GM18517 (cell line): ENCODE results near the gene GRID1.

ENCODE experiments used
- ATAC-seq: cut with Tn5 transposase; IDR thresholded peaks from one replicate; pipeline ENCODE4 v1.9.1; 2021; ENCODE audit warnings: mild to moderate bottlenecking, moderate library complexity; ENCODE audit not compliant: unreplicated experiment

Gene GRID1

DNA sequence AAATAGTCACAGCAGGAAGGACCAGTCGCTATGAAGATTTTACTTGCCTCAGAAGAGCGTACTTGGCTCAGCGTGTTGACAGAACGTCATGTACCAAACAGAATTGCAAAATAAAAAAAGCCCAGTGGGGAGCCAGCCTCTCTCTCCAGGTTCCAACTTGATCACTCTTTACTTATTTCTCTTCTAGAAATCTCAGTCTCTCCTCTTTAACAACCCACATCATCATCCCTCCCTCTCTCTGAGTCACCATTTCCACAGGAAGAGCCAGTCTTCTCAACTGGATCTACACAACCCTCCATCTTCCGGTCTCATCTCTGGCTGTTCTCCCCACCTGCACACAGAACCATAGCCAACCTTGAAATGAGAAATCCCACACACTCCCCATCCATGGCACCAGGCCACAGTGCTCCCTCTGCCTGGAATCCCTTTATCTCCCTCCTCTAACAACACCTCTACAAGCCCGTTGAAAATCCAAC, 718.3 kb downstream of the GRID1 start:
- no peak for ATAC-seq

DNA sequence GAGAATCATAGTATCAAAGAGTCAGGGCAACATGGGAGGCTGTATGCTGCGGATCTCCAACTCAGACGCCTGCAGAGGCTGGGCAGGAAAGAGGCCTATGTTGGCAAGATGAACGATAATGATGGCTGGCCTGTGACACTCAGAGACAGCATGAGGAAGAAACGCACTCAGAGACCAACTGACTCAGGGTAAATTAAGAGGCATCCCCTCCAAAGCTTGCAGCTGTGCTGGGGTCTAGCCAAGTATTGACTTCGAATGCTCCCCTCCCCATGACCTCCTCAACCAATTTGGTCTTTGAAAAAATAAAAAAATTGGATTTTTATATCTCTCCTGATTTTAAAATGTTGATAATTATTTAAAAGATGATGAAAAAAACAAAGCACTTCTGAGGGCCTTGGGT, 718.9 kb downstream of the GRID1 start:
- no peak for ATAC-seq

DNA sequence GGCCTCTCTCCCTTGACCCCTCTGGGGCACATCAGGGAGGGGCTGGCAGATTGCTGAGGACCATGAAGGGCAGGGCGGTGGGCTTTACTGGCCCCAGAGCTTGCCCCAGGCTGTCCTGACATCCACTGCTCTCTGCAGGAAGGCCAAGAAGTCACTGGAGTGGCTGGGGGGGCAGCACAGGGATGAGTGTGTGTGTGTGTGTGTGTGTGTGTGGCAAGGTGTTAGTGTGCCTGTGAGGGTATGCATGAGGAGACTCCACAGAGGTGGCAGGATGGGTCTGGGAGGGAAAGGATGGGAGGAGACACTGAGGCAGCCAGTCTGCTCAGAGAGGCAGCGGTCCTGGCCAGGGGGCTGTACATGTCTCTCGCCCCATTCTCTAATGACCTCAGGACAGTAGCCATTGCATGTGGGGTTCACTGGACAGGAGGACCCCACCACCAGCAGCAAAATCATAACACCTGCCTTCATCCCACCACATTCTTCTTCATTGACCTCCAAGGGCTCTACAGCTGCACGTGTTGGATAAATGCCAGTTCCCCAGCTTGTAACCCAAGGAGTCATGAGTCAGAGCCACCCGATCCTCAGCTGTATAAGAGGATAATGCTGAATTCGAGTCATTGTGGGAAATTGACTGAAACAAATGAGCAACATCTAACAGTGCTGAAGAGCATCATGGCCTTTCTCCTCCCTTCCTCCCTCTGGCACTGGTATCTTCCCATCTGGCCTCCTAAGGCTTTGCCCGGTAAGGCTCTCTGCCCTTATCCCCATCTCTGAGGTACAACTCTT, 720.5 kb downstream of the GRID1 start:
- ATAC-seq = no peak

DNA sequence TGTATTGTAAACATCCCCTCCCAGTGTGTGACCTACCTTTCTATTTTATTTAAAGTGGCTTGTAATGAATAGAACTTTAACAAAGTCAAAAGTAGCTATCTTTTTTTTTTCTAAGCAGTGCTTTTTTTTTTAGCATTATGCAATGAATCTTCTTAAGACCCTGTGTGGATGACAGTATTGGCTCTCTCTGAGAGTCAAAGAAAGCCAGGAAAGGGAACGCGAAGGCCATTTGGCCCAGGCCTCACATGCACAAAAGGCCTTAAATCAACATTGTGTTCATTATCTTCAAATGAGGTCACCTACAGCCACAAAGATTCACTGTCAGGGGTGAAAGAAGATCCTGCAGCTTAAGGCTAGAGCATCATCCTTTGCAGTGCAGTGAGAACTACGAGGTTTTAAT, 721.5 kb downstream of the GRID1 start:
- no peak for ATAC-seq

DNA sequence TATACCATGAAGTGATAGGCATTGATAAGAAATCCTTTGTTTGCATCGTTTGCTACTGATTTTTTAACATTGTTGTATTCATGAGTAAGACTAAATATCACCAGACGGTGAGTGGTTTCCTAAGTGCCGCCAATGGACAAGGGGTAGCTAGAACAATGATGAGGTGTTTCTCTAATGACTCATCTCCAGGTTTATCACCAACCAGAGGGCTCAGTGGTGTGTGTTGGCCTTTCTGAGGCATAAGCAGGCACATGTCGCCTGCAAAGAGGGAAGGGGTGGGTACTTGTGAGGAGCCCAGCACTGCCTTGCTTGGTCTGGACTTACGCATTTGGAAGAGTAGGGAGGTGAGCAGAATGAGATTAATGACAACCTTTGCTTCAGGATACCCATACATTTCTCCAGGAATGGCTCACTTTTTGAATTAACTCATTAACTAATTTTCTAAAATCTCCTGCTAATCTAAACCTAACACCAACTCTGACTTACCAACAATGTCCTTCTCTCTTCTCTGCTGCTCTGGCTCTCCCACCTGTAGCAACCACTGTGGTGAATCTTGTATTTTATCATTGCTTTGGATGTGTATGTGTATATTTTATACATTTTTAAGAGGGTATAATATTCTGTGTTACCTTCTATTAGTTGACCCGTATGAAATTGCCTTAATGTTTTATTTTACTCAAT, 722.6 kb downstream of the GRID1 start:
- ATAC-seq = no peak

DNA sequence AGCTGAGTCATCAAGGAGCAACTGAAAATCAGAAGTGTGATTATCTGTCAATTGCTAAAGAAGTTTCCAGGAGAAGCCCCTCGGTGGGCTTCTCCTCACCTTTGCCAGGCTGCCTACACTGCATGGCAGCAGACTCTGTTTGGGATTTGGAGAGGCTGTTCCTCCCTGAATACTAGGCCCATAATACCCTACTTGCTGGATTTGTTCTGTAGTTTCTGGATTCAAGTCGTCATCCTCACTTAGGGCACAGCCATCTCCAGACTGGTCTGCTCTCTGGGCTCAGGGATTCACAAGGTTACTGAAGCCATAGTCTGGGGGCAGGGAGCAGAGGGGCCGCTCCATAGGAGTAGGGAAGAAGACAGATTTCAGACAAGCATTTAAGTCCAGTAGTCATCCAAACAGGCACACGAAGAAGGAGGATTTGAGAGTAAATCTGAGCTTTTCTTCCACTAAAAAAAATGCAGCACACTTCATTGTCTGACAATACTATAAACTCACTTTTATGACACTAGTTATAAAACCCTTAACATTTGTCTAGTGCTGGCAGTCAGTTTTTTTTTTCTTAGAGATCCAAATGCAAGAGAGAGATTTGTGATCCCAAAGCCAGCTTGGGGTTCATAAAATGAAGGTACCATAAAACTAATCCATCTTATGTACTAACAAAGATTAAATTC, 723.3 kb downstream of the GRID1 start:
- no peak for ATAC-seq

DNA sequence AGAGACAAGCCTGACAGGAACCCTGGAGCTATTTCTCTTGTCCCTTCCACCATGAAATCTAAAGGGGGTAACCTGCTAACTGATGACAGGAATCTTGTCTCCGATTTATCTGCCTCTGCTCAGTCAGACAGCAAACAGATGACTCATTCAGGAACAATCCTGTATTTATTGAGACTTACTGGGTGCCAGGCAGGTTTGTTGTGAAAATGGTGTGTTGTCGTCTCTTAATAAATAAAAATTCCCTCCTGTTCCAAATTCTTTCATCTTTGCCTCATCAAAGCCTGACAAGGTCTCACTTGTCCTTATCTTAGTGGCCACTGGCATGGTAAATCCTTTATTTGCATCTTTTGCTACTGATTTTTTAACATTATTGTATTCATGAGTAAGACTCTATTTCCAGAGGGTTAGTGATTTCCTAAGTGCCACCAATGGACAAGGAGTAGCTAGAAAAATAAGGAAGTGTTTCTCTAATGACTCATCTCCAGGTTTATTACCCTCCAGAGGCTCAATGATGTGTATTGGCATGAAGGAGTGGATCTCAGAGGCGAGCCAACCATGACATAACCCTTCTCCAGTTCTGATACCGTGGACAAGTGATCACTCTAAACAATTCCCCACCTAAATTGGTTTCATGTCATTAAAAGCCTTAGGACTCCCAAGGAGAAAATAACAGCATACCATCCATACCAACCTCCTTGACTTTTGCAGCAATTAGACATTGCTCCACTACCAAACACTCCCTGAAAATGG, 724.0 kb downstream of the GRID1 start:
- no peak for ATAC-seq

DNA sequence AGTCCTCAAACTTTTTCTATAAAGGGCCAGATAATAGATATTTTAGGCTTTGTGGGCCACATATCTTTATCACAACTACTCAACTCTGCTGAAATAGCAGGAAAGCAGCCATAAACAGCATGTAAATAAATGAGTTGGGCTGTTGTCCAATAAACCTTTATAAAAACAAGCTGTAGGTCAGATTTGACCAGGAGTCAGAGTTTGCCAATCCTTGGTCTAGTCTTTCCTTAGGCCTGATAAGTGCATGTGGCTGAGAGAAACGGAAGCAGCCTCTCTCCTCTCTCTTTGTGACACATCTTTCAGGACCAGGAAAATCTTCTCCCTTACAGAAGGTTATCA, 724.5 kb downstream of the GRID1 start:
- ATAC-seq = no peak

DNA sequence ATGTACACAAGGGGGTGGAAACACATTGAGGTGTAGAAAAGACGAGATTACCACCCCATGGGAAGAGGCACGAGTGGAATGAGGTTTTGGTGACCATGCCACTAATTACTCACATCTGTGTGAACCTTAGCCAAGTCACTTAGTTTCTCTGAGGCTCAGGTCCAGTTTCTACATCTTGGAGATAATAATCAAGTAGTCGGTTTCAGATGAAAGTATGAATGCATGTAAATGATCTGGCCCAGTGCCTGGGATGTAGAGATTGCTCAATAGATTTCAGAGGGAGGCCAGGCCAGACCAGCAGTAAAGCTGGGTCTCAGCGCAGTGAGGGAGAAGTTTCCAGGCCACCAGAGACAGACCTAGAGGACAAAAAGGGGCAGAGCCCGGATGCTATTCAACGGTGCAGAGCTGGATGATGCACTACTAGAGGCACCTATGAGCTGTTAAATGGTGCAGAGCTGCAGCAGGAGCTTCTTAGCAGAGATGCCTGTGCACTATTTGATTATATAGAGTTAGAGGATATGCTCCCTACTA, 725.1 kb downstream of the GRID1 start:
- ATAC-seq = no peak

DNA sequence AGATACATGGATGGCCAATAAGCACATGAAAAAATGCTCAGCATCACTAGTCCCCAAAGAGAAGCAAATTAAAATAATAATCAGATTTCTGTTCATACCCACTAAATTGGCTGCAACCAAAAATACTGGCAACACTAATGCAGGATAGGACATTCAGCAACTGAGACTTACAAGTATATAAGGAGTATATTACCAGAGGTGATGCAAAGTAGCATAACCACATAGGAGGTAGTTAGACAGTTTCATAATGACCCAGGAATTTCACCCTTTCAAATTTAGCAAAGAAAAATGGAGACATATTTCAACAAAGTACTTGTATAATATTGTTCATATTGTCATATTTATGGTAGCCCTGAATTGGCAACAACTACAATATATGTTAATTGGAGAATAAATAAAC, 727.8 kb downstream of the GRID1 start:
- ATAC-seq = no peak

DNA sequence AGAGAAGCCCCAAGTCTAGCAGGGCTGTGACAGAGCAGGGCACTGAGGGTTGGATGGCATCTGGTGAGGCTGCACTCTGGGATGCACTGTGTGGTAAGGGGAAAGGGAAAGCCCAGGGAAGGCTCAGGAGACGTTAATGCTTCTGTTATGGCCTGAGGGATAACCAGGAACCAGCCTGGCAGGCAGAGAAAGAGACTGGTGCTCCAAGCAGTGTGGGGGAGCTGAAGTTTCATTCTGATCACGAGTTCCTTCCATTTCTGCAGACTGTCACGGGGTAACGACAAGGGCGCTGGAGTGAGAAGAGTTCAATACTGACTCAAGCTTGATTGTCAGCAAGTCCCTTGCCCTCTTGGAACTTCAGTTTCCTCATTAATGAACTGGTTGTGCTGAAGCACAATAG, 730.9 kb downstream of the GRID1 start:
- ATAC-seq = no peak

DNA sequence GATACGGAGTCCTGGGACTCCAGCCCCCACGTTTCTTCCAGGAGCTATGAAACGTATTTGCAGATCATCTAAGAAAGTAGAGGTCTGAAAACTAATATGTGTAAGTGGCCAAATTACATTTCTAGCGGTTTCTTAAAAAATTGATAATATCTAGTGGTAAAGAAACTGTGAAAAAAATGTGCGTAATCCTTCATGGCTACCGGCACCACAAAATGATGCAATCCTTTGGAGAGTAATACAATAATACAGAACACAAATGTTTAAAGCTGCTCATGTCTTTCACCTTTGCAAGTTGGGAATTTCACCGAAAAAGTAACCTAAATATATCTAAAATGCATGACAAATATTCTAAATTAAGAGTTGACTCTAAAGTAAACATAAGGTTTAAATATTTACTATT, 742.1 kb downstream of the GRID1 start:
- ATAC-seq = no peak

DNA sequence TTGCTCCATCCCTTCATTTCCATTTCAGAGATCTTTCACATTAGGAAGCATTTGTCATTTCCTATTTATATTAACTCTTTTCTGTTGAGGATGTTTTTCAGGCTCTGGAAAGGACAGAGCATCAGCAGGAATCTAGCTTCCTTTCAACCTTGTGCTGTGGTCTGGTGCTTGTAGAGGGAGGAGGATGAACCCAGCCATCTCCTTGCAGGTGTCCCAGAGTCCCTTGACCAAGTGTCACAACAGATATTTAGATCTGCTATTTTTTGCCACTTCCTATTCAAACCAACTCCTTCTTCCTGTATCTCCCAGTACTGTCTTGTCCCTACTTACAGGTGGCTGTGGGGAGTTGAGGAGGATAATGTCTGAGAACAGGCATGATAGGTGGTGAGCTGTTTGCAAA, 742.8 kb downstream of the GRID1 start:
- no peak for ATAC-seq

DNA sequence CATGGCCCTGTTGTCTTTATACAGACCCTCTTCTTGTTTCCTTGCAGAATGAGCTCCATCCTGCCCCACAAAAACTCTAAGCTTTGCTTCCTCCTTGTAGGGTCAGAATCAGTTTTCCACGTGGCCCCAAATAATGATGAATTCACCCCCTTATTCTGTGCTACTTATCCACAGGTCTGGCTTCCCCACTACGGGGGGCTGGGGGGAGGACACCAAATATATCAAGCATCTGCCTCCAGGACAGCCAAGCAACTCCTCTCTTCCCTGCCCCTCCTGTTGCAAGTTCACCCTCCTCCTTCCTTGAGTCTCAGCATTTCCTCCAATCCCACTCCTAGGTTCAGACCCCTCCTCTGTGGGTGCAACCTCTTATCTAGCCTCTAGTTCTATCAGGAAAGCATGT, 743.3 kb downstream of the GRID1 start:
- no peak for ATAC-seq

DNA sequence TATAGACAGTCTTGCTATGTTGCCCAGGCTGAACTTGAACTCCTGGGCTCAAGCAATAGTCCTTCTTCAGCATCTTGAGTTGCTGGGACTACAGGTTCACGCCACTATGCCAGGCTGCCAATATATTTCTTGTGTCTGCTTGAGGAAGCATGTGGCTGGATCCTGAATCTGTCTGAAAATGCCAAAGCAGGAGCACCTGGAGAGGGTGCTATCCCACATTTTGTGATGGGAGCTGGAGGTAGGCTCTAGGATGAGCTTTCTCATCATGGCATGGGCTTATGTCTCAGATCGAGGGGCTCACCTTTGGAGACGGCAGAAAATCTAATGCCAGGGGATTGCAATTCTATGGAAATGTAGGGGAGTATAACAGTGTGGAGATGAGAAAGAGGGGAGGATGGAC, 744.2 kb downstream of the GRID1 start:
- no peak for ATAC-seq

DNA sequence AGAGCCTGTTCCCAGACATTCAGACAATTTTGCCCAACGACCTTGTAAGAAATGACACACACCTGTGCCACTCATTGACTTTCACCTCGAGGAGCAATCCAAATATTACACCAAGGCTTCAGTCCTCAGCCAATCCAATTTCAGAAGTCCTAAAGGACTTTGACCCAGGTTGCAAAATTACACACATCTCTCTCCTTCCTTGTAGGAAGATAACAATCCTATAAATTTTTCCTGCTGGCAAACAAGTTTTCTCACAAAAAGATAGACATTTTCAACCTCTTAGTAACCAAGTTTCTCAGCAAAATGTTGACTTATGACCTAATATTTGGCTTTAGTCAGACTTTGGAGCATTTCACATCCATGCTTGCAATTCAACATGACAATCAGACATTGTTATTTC, 745.0 kb downstream of the GRID1 start:
- no peak for ATAC-seq

DNA sequence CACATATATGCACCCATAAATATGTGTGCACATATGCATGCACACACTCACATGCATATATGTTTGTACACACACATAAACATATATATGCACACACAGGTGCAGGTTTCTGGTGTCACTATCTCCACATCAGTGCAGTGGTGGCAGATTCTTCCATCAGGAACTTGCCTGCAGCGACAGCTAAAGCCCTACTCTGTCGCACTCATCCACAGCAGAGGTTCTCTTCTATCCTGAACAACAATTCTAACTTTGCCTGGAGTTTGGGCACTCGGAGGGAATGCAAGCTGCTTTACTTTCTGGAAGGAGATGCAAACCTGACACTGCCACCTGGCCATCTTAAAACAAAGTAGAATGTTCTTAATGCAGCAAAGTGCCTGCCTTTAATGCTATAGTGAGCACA, 745.8 kb downstream of the GRID1 start:
- ATAC-seq = no peak

DNA sequence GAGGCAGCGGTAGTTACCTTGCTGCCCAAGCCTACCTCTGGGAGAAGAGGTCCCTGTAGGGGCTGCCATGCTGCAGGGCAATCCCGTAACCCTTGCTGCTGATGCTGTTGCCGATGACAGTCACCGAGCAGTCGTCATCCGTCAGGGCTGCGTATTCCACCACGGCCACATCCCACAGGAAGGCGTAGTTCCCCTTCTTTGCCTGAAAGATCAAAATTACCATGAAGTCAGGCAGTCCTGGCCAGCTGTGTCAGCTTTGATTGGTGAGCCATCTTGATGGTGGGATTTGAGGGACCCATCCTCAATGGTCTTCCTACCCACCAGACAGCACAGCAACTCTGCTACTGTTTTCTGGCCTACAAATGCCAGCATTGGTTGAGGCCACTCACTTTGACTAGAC, 746.8 kb downstream of the GRID1 start:
- ATAC-seq = no peak

DNA sequence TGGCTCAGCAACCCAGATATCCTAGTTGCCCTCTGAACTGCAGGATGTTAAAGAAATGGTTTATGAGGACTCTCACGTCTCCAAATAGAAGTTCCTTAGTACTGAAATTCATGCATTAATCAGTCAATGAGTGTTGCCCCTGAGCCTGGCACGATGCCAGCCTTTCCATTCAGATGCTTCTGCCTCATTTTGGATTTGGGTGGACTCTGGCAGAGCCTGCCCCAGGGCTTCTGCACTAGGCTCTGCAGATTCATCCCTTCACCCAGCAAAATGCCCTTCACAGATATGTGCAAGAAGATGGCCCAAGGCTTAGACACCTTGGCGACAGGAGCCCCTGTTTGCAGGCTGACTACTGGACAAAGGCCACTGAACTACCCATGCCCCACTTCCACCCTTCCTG, 747.8 kb downstream of the GRID1 start:
- ATAC-seq = no peak

DNA sequence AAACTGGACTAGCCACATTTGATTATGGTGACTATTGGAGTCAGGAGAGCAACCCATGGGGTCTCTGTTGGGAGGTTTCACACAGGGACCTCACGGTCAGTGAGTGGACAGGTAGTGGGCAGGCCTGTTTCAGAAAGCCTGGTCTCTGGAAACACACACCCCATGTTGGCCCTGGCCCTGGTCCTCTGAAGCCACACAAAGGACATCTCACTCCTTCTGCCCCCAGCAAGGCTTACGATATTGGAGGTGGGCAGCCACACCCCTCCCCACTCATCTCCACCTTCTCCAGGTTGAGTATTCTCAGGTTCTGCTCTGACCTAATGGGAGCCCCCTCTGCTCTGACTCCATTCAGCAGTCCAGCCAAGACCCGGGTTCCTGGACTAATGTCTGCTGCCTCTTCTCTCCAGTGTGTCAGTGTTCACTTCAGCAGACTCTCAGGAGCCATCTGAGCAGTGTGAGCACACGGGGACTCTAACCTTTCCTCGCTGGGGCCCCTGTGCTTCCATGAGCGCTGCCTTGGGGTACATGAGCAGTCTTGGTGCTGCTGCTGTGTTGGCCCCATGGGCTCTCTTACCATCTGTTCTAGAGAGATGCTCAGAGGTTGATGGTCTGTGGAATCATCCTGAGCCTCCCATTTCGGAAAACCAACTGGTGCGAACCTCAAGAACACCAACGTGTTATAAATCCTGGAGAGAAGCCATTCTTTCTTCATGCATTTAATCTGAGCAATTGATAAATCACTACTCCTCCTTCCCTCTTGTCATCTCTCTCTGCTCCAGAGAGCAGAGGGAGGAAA, 748.6 kb downstream of the GRID1 start:
- ATAC-seq = no peak
